ENCODE measurements around the gene DNAJC11.

GRCh38 chr1:6601923-6602668, 99.5 kb downstream of the DNAJC11 start:
- TF ChIP-seq CTCF (IDR thresholded peaks at IDR 0.05; ENCODE audit: low read length) (no peak; the same call in 1 of the 2 replicates), EZH2phosphoT487 (IDR thresholded peaks at IDR 0.05; ENCODE audit: low read length) (no peak), EZH2 (optimal IDR thresholded peaks at IDR 0.05; ENCODE audit: low read depth, low read length) (no peak)

Data from MM.1S (cell line).